Measurements from ENCODE around the gene BMF. TPM values are rescaled to one million over a fixed set of nuclear protein-coding genes. Genes with fewer than 3 reads are reported as not detected.

Gene BMF
- total and polyA plus RNA-seq, 2 donors, result 28.5 to 70.4 TPM

DNA sequence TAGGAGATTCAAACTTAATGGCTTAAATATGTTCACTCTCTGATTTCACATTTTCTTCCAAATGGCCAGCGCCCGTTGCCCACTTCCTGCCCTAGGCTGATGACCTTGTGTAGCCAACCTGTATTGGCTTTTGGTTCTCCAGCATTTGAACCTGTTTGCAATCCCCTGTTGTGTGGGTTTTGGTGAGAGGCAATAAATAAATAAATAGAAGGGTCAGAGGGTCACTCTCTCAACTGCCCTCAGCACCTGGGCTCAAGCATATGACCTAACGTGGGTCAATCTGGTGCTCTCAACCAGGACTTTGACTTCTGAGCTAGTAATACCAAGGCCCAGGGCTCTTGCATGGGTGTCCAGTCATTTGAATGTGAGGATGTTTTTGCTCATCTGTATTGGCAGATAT is 67.9 kb downstream of the BMF start:
- no peaks in the 10 kb centered on the region for H3K27me3 ChIP-seq (ENCODE audit: control insufficient read depth in 2 of 2, insufficient read depth in 1 of 2, low read length in 1 of 2)
- H3K4me3 ChIP-seq (ENCODE audit: low read length in 2 of 2), result no peak overlapping the region
- H3K4me1 ChIP-seq (ENCODE audit: control insufficient read depth in 2 of 2, insufficient read depth in 2 of 2, low read length in 2 of 2), result peaks cover 19 to 36% of the 10 kb centered on the region in 2 donors
- H3K9me3 ChIP-seq (ENCODE audit: control insufficient read depth in 2 of 2, insufficient read depth in 1 of 2, low read length in 1 of 2), result no peaks in the 10 kb centered on the region
- no peak for DNase-seq (ENCODE audit: low read depth in 6 of 9, low spot score in 9 of 9)
- 95% methylated on average over 3 of the region's 3 CpGs for WGBS
- peak overlapping the region; percentile 42 to 64 for H3K27ac ChIP-seq (ENCODE audit: low read depth in 1 of 2, low read length in 1 of 2)
- H3K36me3 ChIP-seq (ENCODE audit: control insufficient read depth in 2 of 2, insufficient read depth in 2 of 2, low read length in 1 of 2), result peaks cover 12 to 13% of the 10 kb centered on the region in 2 donors

DNA sequence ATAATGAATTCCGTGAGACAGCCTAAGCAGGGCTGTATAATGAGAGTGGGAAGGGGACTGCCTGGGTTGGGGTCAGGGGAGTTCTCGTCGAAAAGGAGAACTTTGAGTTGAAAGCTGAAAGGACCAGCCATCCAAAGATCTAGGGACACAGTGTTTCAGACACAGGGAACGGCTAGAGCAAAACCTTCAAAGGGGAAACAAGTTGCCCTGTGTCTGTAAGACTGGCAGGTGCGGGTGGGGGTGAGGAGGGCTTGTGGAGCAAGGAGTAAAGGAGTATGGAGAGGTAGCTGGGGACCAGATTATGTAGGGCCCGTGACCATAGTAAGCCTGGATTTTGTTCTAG is 68.4 kb downstream of the BMF start:
- H3K4me1 ChIP-seq (ENCODE audit: control insufficient read depth in 2 of 2, insufficient read depth in 2 of 2, low read length in 2 of 2), result peaks cover 17 to 31% of the 10 kb centered on the region in 2 donors

DNA sequence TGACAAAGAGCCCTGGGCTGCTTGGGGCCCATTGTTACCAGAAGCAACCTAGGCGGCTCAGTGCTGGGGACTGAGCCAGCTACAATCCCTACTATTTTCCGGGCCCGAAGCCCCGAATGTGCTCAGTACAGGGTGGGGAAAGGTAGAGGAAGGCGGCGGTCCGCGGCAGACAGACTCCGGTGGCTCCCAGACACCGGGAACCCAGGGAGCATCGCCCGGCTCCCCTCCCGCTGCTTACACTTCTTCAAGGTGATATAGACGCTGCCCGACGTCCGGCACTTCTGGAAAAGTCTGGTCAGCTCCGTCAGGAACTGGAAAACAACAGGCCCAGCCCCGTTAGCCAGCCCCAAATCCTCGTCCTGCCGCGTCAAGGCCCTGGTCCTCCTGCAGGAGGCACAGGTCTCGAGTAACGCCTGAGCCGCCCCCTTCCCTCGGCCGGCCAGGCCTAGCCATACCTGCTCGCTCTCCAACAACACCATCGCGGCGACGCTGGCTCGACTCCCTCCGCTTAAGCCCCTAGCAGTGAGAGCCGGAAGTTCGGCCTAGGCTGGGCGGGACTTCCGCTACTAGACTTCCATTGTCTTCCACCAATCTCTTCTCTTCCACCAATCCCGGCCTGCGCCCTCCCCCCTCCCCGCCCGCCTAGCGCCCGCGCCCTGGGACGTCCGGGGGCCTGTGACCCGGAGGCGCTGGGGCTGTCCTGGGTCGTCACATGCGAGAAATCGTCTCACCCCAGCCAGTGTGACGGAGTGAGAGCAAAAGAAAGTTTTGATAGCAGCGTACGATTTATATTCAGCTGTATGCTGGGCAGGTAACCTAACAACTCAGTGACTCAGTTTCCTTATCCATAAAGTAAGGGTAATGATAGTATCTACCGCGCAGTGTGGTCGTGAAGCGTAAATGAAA is 69.8 kb downstream of the BMF start, which contains the start of gene SRP14:
Gene SRP14 (minus strand): TSS at position 544 of the 906 bp plus-strand sequence. CDS start 65 bp downstream, at position 479.
- WGBS, result under 1% methylated on average over 59 of the region's 59 CpGs
- peaks cover 12 to 19% of the 10 kb centered on the region in 2 donors for H3K4me1 ChIP-seq (ENCODE audit: control insufficient read depth in 2 of 2, insufficient read depth in 2 of 2, low read length in 2 of 2)

More for the DNA sequence above, 68.4 kb downstream of the BMF start:
- Histone ChIP-seq H3K36me3 (ENCODE audit: control insufficient read depth in 2 of 2, insufficient read depth in 2 of 2, low read length in 1 of 2) (peaks cover 12 to 18% of the 10 kb centered on the region in 2 donors), H3K9me3 (ENCODE audit: control insufficient read depth in 2 of 2, insufficient read depth in 1 of 2, low read length in 1 of 2) (no peaks in the 10 kb centered on the region), H3K27ac (ENCODE audit: low read depth in 1 of 2, low read length in 1 of 2) (peak overlapping the region; percentile 64 to 77), H3K4me3 (ENCODE audit: low read length in 2 of 2) (peak overlapping the region in 1 of 2 donors; percentile 22), H3K27me3 (ENCODE audit: control insufficient read depth in 2 of 2, insufficient read depth in 1 of 2, low read length in 1 of 2) (no peaks in the 10 kb centered on the region)
- peak in 1 of 9 donors; percentile 51 for DNase-seq (ENCODE audit: low read depth in 6 of 9, low spot score in 9 of 9)
- 70% methylated on average over 6 of the region's 6 CpGs for WGBS

DNA sequence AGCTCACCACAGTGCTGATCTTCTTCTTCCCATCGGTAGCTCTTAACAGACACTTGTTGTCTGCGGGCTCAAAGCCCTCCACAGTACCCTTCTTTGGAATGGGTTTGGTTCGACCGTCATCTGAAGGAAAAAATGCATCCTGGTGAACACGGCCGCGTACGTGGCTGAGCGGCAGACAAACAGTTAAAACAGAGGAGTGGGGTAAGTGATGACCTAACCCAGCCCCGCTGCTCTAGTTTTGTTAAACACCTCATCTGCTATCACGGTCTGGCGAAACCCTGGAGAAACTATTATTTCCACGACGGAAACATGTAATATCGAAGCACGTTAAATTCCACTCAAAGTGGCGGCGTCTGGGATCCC is 70.4 kb downstream of the BMF start:
- Histone ChIP-seq H3K4me1 (ENCODE audit: control insufficient read depth in 2 of 2, insufficient read depth in 2 of 2, low read length in 2 of 2) (peaks cover 12 to 19% of the 10 kb centered on the region in 2 donors), H3K27ac (ENCODE audit: low read depth in 1 of 2, low read length in 1 of 2) (peak overlapping the region; percentile 82 to 96), H3K9me3 (ENCODE audit: control insufficient read depth in 2 of 2, insufficient read depth in 1 of 2, low read length in 1 of 2) (no peaks in the 10 kb centered on the region), H3K36me3 (ENCODE audit: control insufficient read depth in 2 of 2, insufficient read depth in 2 of 2, low read length in 1 of 2) (peaks cover 22 to 34% of the 10 kb centered on the region in 2 donors), H3K27me3 (ENCODE audit: control insufficient read depth in 2 of 2, insufficient read depth in 1 of 2, low read length in 1 of 2) (no peaks in the 10 kb centered on the region), H3K4me3 (ENCODE audit: low read length in 2 of 2) (peak overlapping the region; percentile 72 to 75)
- WGBS, result 6% methylated on average over 18 of the region's 18 CpGs
- DNase-seq (ENCODE audit: low read depth in 6 of 9, low spot score in 9 of 9), result no peak

More for the DNA sequence above, 69.8 kb downstream of the BMF start, which contains the start of gene SRP14:
- no peaks in the 10 kb centered on the region for H3K9me3 ChIP-seq (ENCODE audit: control insufficient read depth in 2 of 2, insufficient read depth in 1 of 2, low read length in 1 of 2)
- peaks cover 20 to 32% of the 10 kb centered on the region in 2 donors for H3K36me3 ChIP-seq (ENCODE audit: control insufficient read depth in 2 of 2, insufficient read depth in 2 of 2, low read length in 1 of 2)
- H3K4me3 ChIP-seq (ENCODE audit: low read length in 2 of 2), result peak within 1 kb of the TSS; percentile 72 to 75
- peak within 1 kb of the TSS; percentile 82 to 96 for H3K27ac ChIP-seq (ENCODE audit: low read depth in 1 of 2, low read length in 1 of 2)
- DNase-seq (ENCODE audit: low read depth in 6 of 9, low spot score in 9 of 9), result peak; percentile 86 to 97 (median 92)
- H3K27me3 ChIP-seq (ENCODE audit: control insufficient read depth in 2 of 2, insufficient read depth in 1 of 2, low read length in 1 of 2), result no peaks in the 10 kb centered on the region

Other genes with a start within 250 kb of the BMF start
- gene GPR176, start 188.6 kb downstream of the BMF start, total RNA-seq, result 2.9 TPM
- gene GPR176, start 188.6 kb downstream of the BMF start, polyA plus RNA-seq, result 3.5 TPM
- gene EIF2AK4, start 174.8 kb downstream of the BMF start, total RNA-seq, result 22.9 TPM
- 57.0 TPM for gene EIF2AK4, start 174.8 kb downstream of the BMF start, polyA plus RNA-seq
- gene SRP14, start 69.7 kb downstream of the BMF start, total RNA-seq, result 374 TPM
- gene SRP14, start 69.7 kb downstream of the BMF start, polyA plus RNA-seq, result 522 TPM
- gene BUB1B, start 52.2 kb upstream of the BMF start, total RNA-seq, result 48.3 TPM
- 7.3 TPM for gene BUB1B, start 52.2 kb upstream of the BMF start, polyA plus RNA-seq
- 0.38 TPM for gene PAK6, start 130.2 kb upstream of the BMF start, total RNA-seq
- gene PAK6, start 130.2 kb upstream of the BMF start, polyA plus RNA-seq, result 1.3 TPM
- not detected for gene ANKRD63, start 174.2 kb upstream of the BMF start, total RNA-seq
- gene ANKRD63, start 174.2 kb upstream of the BMF start, polyA plus RNA-seq, result not detected
- 26.5 TPM for gene PLCB2, start 199.1 kb upstream of the BMF start, total RNA-seq
- 125 TPM for gene PLCB2, start 199.1 kb upstream of the BMF start, polyA plus RNA-seq
- 10.1 TPM for gene INAFM2, start 214.8 kb upstream of the BMF start, total RNA-seq
- 12.8 TPM for gene INAFM2, start 214.8 kb upstream of the BMF start, polyA plus RNA-seq
- gene CCDC9B, start 232.1 kb upstream of the BMF start, total RNA-seq, result 0.28 TPM
- gene CCDC9B, start 232.1 kb upstream of the BMF start, polyA plus RNA-seq, result 3.6 TPM
- 0.14 TPM for gene PHGR1, start 242.2 kb upstream of the BMF start, total RNA-seq
- 4.5 TPM for gene PHGR1, start 242.2 kb upstream of the BMF start, polyA plus RNA-seq
- gene DISP2, start 249.3 kb upstream of the BMF start, total RNA-seq, result 0.19 TPM
- 0.55 TPM for gene DISP2, start 249.3 kb upstream of the BMF start, polyA plus RNA-seq